Mammary epithelial cell (primary cell): Measurements from ENCODE around the gene ARPP21.

Experiments
- CTCF ChIP-seq, 2 donors: IDR thresholded peaks in 1 of 2; conservative IDR thresholded peaks in 1 of 2; 2 replicates each; pipeline ENCODE4 v1.5.1; 2011 to 2012; ENCODE audit warnings: inconsistent platforms in 2 of 2, low read length in 2 of 2, mild to moderate bottlenecking in 2 of 2, control low read depth in 1 of 2, low read depth in 1 of 2; ENCODE audit not compliant: insufficient read depth in 1 of 2; ENCODE audit errors: extremely low read depth in 1 of 2
- EZH2 ChIP-seq: IDR thresholded peaks from 2 replicates; pipeline ENCODE4 v1.6.1; 2012; ENCODE audit warnings: low read length, inconsistent platforms, borderline replicate concordance

DNA sequence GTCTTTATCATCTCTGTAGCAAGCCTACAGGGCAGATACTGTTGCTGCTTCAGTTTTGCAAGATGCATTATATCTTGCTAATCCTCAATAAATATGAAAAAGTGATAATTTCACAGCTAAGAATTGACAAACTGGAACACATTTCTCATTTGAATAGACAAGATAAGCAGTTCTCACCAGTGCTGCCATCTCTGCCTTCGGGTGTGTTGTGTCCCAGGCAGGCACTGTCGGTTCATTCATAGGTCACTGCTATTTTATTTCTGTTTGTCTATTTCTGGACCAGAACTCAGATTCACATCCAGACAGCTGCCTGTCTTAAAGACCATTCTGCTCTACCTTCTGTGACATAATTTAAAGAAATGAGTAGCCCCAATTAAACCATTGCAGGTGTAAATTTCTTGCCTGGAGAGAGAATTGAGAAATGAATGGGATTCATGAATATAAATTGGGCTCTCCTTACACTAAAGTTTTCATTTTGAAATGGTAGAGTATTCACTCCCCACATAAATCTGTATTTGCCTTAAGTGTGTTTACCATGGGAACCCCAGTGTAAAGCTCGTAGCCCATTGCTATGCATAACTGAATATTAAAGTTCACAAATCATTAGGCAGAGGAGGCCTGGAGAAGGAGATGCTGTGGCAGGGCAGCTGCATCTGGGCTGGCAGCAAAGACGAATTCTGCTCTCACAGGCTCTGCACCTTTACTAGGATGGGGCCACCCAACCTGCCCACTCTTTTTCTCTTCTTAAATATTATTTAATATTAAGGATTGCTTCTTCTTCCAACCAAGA is 149.9 kb downstream of the ARPP21 start:
- no peak for TF ChIP-seq CTCF (conservative IDR thresholded peaks at IDR 0.05 in 1 of 2, IDR thresholded peaks at IDR 0.05 in 1 of 2; ENCODE audit: extremely low read depth in 1 of 2, insufficient read depth in 1 of 2, low read depth in 1 of 2, low read length in 2 of 2)
- TF ChIP-seq EZH2 = no peak
